GM18517 (cell line): Measurements from ENCODE around the gene OPCML.

Source experiments
- ATAC-seq: cut with Tn5 transposase; IDR thresholded peaks from one replicate; pipeline ENCODE4 v1.9.1; 2021; ENCODE audit warnings: mild to moderate bottlenecking, moderate library complexity; ENCODE audit not compliant: unreplicated experiment

The OPCML gene

DNA sequence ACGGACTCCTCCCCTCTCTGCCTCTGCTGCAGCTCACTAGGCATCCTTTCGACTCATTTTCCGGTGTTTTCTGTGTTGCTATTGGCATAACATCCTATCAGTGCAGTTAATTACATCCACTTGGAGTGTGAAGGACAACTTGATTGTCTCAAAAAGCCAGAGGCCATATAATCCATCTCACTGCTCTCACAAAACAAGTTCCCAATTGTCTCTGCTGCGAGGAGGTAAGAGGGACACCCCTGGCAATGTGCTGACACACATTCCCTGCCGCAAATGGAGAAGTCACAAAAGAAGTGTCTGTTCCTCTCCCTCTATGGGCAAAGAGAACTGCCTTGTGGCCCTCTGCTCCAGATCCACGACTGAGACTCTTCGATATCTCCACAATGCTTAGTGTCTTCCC, 618.4 kb downstream of the OPCML start:
- no peak for ATAC-seq

DNA sequence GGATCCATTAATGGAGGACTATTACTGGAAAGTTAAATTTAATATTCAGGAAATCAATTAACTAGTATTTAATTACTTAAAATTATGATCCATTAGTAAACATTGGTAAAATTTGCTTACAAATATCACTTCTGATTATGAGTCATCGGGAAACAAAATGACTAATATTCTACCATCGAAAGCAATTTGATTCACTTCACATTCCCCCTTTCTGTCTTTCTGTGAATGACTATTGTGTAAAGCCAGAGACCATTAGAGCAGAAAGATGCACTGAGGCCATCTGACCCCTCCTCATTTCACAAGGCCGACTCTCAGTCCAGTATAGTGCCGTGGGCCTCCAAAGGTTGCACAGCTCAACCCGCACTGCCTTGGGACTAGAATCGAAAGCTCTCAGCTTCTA, 619.0 kb downstream of the OPCML start:
- ATAC-seq = no peak

DNA sequence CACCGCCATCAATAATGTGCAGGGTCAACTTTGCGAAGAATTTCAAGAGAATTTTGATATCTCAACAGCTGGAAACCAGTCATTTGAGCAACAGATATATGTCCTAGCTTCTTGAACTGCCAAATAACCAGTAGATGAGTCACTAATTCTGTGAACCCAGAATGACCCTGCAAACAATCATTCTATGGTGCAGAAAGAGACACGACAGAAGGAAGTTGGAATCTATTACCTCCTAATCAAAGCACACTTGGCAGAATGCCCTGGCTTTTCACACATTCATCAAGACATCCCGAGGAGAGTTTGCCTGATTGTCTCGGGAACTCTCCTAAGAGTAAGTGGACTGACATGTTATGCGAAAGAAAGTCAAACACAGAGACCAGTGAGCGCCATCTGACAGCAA, 621.1 kb downstream of the OPCML start:
- no peak for ATAC-seq

DNA sequence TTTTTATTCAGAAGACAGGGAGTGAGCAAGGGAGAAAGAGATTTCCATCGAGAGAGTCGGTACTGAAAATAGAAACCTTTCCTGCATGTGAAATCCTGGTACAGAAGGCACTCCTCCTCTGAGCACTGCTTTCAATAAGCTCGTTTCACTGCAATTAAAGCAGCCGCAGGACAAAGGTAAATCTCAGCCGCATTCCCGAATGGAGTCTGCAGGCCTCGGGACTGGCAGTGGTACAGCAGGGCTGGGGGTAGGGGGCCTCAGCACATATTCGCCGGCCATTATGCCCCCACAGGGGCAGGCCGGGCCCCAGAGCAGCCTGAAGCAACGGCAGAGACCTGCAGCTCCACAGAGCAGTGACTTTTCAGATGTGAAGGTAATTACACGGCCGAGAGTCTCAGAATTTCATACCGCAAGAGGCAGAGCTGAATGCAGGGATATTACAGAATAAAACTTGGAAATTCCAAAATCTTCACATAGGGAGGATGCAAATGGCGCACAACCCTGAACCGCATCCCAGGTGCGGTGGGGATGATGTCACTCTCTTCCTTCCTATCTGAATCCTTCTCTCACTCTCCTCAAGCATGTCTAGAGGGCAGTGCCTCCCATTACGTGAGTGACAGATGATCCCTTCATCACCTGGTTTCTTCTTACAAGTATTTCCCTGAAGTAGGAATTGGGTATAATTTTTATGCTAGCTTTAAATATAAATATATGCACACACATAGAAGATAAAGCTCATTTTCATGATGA, 622.1 kb downstream of the OPCML start:
- no peak for ATAC-seq

DNA sequence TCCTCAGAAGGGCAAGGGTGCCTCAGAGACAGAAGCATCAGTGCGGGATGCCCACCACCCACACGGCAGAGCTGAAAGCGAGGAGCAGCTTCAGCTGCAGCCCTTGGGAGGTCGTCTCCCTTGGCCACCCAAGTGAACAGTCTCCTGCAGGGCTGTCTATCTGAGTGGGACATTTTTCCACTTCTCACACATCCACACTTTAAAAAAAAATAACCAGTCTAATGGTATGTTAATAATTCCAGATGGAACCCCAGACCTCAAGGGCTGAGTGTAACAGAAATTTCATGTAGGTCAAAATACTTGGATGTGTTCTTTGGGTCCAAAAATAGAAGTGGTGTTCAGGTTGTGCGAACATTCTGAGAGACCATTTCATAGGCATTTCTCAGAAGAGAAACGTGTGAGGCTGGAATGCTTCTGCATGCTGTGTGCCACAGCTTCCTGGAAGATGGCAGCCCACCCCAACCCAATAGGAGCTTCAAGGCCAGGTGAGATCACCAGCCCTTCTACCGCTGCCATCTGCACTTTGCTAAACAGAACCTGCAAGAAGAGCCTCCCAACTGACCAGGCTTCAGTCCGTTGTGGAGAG, 623.2 kb downstream of the OPCML start:
- ATAC-seq = no peak

DNA sequence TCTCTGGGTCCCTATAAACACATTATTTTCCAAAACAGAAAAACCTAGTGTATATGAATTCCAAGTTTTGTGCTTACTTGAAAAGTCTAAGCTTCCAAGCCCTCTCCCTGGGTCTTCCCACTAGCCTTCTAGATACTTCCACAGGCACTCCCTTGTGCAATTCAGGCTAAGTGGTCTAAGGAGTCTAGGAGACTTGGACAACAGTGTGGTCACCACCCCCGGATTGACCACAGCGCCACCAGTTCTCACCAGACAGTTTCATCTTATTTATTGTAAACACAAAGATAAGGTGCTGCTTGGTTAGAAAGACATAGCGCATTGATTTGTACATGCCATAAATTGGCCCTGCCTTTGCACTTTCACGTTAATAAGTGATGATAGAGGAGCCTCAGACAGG, 623.9 kb downstream of the OPCML start:
- ATAC-seq = no peak

DNA sequence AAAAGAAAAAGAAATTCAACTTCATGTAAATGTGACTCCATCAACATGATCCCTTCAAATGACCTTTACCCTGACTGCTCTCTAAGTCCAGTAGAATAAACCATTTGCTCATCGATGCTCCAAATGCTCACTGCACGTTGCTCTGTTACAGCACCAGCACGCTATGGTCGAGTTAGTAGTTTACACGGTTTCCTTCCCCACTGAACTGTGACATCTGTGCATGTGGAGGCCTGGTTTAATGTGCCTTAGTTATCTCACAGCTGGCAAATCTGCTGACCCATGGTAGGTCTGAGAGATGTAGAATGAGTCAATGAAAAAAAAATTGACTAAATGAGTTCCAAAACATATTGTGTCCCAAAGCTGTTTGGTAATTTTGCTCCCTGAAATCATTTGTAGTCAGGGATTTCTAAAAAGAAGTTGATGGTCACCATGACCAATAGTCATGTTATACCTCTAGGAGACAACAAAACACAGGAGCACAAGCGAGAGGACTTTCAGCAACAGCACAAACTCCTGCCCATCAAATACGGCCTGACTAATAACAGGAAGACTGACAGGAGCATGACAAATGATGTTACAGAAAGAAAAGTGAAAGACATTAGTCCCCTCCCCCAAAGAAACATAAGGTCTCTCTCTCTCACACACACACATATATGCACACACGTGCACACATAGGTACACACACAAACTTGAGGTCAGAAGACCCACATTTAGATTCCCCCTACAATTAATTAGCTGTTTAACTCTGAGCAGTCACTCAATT, 624.5 kb downstream of the OPCML start:
- ATAC-seq = no peak

DNA sequence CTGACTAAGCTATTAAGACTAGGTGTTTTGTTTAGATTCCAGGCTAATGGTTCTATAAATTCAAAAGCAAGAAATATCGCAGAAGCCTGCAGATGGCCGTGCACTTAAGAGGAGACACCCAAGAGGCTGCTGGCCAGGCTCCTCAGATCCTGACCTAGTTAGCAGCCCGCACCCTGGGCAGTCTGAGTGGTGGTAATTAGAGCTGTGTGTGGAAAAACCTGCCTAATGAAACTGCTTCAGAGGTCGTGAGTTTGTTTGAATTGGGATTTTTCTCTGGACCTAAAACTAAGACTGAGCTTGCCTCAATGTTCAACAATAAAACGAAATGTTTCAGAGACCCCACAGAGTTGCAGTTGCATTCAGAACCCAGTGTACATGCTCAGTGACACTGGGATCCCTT, 627.7 kb downstream of the OPCML start:
- ATAC-seq = no peak

DNA sequence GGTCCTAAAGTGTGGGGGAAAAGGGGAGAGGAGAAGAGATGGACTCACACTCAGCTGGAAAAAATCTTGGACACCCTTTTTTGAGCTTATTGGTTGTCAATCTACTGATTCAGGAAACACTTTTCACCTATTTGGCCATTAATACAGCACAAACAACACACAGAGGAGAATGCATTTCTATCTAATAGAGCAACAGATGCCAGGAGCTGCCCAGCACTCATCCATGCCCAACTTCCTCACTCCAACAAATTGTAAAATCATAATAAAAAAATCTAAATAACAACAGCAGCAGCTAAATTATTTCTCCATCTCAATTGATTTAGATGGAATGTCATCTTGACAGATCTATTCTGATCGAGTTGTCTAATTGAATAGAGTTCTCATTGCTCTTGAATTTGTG, 628.2 kb downstream of the OPCML start:
- ATAC-seq = no peak

DNA sequence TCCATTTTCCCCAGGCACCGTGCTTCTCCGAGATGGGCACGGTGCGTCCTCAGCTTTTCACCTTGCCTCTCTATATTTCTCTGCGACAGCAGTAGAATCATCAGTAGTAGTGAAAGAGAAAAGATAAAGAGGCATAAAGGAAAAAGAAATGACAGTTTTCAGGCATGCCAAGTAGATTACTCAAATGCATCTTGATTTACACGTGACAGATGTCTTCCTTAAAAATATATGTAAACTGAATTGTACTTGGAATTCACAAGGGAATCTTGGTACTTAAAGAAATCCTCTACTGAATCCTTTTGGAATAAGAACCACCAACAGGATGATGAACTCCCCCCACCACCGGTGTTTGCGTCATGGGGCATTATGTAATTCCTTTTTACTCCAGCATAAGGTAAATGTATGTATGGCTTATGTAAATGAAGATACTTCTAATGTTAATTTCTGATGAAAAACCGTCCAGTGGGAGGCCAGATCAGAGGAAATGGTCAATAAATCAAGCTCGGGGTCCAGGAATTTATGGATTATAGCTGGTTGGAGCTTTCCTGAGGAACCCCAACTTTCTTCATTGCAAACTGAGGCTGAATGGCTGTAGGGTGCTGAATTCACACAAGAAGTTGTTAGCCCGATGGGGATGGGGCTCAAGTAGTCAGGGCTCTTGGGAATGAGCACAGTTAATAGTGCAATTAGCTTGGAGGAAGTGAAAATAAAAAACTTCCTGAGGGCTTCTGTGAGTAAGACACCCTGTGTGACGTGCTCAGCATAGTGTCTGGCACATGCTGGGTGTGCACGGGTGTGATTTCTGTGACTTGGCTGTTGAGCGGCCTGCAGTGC, 630.4 kb downstream of the OPCML start:
- no peak for ATAC-seq

DNA sequence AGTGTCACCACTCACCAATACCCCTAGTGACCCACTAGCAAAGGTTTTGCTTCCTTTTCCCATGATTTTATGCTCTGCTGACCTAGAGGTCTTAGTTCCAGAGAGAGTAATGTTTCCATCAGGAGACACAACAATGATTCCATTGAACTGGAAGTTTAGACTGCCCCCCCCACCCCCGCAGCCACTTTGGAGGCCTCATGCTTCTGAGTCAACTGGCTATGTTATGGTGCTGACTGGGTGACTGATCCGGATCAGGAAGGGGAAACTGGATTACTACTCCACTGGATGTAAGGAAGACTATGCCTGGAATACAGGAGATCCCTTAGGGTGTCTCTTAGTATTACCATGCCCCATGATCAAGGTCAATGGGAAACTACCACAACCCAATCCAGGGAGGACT, 633.6 kb downstream of the OPCML start:
- no peak for ATAC-seq

DNA sequence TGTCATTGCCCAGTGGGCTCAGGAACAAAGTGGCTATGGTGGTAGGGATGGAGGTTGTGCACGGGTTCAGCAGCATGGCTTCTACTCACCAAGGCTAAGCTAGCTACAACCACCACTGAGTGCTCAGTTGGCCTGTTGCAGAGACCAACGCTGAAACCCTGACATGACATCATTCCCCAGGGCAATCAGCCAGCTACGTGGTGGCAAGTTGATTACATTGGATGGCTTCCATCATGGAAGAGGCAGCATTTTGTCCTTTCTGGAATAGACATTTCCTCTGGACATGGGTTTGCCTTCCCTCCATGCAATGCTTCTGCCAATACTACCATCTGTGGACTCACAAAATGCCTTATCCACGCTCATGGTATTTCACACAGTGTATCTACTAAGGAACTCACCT, 634.3 kb downstream of the OPCML start:
- no peak for ATAC-seq

DNA sequence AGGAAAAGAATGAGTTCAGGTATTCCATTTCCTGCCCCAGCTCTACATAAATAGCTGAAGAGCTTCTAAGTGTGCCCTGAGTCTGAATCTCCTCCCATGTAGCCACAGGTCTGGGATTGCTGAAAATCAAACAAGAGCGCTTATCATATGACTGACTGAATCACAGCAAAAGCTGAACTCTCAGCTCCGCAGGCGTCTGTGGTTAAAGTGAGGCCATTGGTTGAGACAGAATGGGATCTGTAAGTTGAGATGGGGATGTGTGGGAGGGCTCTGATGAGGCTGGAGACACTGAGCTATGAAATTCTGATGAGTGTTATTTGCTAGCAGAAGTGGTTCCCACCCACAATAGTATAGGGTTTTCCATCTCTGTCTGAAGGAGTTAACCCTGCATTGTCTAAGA, 637.0 kb downstream of the OPCML start:
- ATAC-seq = no peak

DNA sequence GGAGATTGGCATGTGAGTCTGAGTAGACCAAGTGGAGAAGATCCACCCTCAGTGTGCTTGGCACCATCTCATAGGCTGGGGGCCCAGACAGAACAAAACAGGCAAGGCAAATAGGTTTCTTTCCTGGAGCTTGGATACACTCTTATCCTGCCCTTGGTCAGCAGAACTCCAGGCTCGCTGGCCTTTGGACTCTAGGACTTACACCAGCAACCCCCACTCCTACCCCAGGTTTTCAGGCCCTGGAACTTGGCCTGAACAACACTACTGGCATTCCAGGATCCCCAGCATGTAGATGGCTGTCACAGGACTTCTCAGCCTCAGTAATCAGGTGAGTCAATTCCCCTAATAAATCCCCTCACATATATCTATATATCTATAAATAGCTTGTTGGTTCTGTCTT, 637.7 kb downstream of the OPCML start:
- no peak for ATAC-seq

DNA sequence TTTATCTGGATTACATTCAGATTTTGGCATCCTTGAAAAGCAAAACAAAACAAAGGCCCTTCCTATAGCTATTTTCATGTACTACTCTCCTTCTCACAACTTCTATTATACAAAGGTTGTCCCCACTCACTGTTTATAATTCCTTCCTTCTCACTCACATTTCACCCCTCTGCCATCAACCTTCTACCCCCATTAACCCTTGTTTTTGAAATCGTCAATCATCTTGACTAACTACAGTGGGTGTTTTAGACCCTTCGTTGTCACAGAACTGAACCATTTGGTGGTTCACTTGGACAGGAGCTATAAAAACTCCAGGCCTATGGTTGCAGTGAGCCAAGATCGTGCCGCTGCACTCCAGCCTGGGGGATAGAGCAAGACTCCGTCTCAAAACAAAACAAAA, 639.4 kb downstream of the OPCML start:
- ATAC-seq = no peak

DNA sequence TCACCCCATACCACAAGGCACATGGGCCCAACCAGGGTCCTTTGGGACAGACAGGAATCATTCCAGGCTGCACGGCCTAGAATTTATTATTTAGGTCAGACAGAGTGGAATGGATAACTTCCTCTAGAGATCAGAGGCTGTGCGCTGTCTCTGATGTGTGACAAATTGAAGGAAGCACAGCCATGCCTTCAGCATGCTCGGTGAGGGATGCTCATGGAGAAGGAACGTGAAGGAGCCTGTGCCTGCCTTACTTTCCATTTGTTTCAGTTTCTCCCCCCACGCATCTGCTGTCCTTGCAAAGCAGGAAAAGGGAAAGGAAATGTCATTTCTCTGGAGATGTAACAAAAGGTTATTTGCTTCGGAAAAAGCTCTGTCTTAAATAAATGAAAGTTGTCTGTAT, 644.1 kb downstream of the OPCML start:
- no peak for ATAC-seq

DNA sequence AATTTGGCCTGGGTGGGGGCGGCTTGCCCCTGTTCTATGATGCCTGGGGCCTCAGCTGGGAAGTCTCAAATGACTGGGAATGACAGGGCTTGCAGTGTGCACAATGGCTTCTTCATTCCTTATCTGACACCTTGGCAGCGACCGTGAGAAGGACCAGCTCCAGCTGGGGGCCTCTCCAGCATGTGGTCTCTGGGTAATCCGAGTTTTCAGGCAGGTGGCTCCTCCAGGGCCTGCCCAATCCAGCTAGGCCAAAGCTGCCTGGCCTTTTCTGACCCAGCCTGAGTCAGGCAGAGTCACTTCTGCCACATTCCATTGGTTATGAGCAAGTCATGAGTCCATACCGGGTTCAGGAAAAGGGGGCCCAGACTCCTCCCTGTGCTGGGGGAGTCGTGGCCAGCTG, 646.0 kb downstream of the OPCML start:
- ATAC-seq = no peak

DNA sequence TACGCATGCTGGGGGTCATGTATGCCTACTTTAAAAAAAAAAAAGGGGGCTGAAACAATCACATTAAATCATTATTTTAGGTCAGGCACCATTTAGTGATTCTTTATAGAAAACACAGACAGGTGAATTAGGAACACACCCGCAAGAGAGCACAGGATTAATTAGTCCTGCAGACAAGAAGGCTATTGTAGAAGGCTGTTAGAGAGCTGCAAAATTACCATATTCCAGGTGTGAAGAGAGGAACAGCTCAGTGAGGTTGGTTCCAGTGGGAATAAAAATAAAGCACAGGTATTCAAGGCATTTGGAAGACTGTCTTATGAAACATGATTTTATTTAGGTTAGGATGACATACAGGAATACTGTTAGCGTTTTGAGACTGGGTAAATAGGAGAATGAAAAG, 649.1 kb downstream of the OPCML start:
- ATAC-seq = no peak

DNA sequence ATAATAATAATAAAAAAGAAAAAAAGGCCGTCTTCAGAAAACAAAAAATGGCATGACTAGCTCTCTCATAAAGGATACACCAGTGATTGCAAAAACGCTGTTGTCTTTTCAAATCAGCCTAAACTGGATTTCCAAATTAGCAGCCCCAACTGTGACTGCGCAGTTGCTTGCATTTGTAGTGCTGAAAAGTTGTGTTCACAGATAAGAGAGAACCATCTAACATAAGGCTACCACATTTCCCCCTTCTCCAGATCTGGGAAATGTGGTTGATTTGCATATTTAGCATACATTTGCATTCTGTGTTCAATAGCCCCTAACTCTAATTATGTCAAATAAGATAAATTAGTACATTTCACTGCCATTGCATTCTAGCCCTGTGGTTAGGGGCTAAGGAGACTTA, 650.7 kb downstream of the OPCML start:
- ATAC-seq = no peak

DNA sequence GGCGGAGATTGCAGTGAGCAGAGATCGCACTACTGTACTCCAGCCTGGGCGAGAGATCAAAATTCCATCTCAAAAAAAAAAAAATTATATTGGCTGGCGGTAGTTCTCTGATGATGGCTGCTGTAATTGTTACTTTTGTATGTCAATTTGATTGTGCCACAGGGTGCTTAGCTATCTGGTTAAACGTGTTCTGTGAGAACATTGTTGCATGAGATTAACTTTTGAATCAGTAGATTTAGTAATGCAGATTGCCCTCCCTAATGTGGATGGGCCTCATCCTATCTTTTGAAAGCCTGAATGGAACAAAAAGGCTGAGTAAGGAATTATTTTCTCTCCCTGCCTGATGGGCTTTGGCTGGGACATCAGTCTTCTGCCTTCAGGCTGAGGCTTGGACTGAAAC, 654.2 kb downstream of the OPCML start:
- no peak for ATAC-seq

DNA sequence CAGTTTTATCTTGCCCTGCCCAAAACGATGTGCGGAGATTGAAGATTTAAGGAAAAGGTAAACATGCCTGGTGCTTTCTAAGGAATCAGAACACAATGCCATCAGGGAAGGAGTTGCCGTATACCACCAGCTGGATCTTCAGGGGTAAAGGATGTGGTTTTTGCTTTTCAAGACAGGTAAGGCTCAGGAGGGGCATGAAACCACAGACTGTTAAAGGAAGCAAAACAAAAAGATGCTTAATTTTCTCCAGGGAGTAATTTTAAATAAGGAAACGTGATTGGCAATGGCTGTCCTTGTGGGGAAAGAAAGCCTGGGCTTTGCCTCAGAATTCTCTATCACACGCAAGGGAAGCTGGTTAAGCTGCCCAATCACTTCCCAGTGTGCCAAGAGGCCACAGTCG, 655.6 kb downstream of the OPCML start:
- ATAC-seq = no peak
